SK-N-SH (cell line): ENCODE results near the gene ERGIC1. TPM values are rescaled to one million over a fixed set of nuclear protein-coding genes. Genes with fewer than 3 reads are reported as not detected.

Experiments
- CTCF ChIA-PET: fragments of 300-600, 350-600 bp; formaldehyde crosslinking; extraction: SDS; loops from one replicate; lab custom pipeline; 2021; lab: Yijun Ruan, JAX
- POLR2A ChIA-PET: fragments of 350-600 bp; sonication (Branson Sonifier 250); formaldehyde crosslinking; extraction: SDS; loops from one replicate; lab custom pipeline; 2020; ENCODE audit warnings: antibody characterized with exemption, inconsistent platforms; lab: Yijun Ruan, JAX
- DNase-seq: peaks from one replicate; pipeline ENCODE4 v3.0.0; 2012
- H2AFZ ChIP-seq: fragments of 200-600 bp; sonication (generic); 2 replicates; pipeline ENCODE4 v1.8.1; 2016; ENCODE audit warnings: antibody characterized with exemption, mild to moderate bottlenecking, low read depth
- H3F3A ChIP-seq: fragments of 200-600 bp; sonication (generic); replicated peaks from 2 replicates; pipeline ENCODE3; 2016; ENCODE audit warnings: antibody characterized with exemption, mild to moderate bottlenecking; ENCODE audit not compliant: insufficient read depth
- H3K27ac ChIP-seq, 2 experiments: fragments of 200-500 bp in 1 of 2; fragments of 200-600 bp in 1 of 2; sonication (Bioruptor generic) in 1 of 2; sonication (generic), shearing (Covaris generic) in 1 of 2; 2 replicates each; pipeline versions ENCODE4 v1.5.1 to v1.6.1; 2014 to 2016; ENCODE audit warnings: low read depth in 2 of 2, inconsistent platforms in 1 of 2, low read length in 1 of 2, mild to moderate bottlenecking in 1 of 2, mixed read lengths in 1 of 2
- H3K27me3 ChIP-seq: fragments of 200-600 bp; sonication (generic), shearing (Covaris generic); 2 replicates; pipeline ENCODE4 v1.6.1; 2016; ENCODE audit warnings: mixed run types; ENCODE audit not compliant: insufficient read depth
- H3K36me3 ChIP-seq, 2 experiments: fragments of 200-500 bp in 1 of 2; fragments of 200-600 bp in 1 of 2; sonication (Bioruptor generic) in 1 of 2; sonication (generic) in 1 of 2; replicated peaks in 1 of 2; 2 replicates each; pipeline versions ENCODE3 to v1.5.1; 2014 to 2016; ENCODE audit warnings: low read length in 1 of 2, mild to moderate bottlenecking in 1 of 2; ENCODE audit not compliant: insufficient read depth in 2 of 2, control insufficient read depth in 1 of 2
- H3K4me1 ChIP-seq, 2 experiments: fragments of 200-500 bp in 1 of 2; fragments of 200-600 bp in 1 of 2; sonication (Bioruptor generic) in 1 of 2; sonication (generic), shearing (Covaris generic) in 1 of 2; 2 replicates each; pipeline versions ENCODE4 v1.5.1 to v1.6.1; 2014 to 2016; ENCODE audit warnings: low read depth in 1 of 2, low read length in 1 of 2, mixed run types in 1 of 2; ENCODE audit not compliant: insufficient read depth in 2 of 2, control insufficient read depth in 1 of 2
- H3K4me2 ChIP-seq: fragments of 200-600 bp; sonication (generic), shearing (Covaris generic); 2 replicates; pipeline ENCODE4 v1.6.1; 2017; ENCODE audit warnings: mixed run types
- H3K4me3 ChIP-seq, 2 experiments: fragments of 200-500 bp in 1 of 2; fragments of 200-600 bp in 1 of 2; sonication (Bioruptor generic) in 1 of 2; sonication (generic), shearing (Covaris generic) in 1 of 2; 2 replicates each; pipeline versions ENCODE4 v1.5.1 to v1.8.1; 2014 to 2016; ENCODE audit warnings: low read depth in 2 of 2, inconsistent platforms in 1 of 2, low read length in 1 of 2, mild to moderate bottlenecking in 1 of 2, mixed read lengths in 1 of 2, moderate library complexity in 1 of 2
- H3K79me2 ChIP-seq: fragments of 200-600 bp; sonication (generic); 2 replicates; pipeline ENCODE4 v1.8.1; 2017; ENCODE audit warnings: mild to moderate bottlenecking; ENCODE audit not compliant: insufficient read depth
- H3K9ac ChIP-seq: fragments of 200-600 bp; sonication (generic); 2 replicates; pipeline ENCODE4 v1.6.1; 2017; ENCODE audit warnings: mixed run types
- H3K9me2 ChIP-seq: fragments of 200-600 bp; sonication (generic); 2 replicates; pipeline ENCODE4 v1.6.1; 2017; ENCODE audit warnings: mixed run types
- H3K9me3 ChIP-seq: fragments of 200-600 bp; sonication (generic); 2 replicates; pipeline ENCODE4 v1.6.1; 2017; ENCODE audit warnings: mixed run types, mild to moderate bottlenecking, moderate library complexity
- H4K20me1 ChIP-seq: fragments of 200-600 bp; sonication (generic); 2 replicates; pipeline ENCODE4 v1.6.1; 2017; ENCODE audit warnings: mild to moderate bottlenecking, mixed run types; ENCODE audit not compliant: insufficient read depth
- CHD2 ChIP-seq: fragments of 150-350 bp; IDR thresholded peaks from 2 replicates; pipeline ENCODE4 v1.6.1; 2018; ENCODE audit warnings: low read length; ENCODE audit not compliant: partially characterized antibody
- EP300 ChIP-seq, 2 experiments: IDR thresholded peaks; 2 replicates each; pipeline versions ENCODE4 v1.4.0 to v1.6.1; 2012; ENCODE audit warnings: borderline replicate concordance in 1 of 2, low read depth in 1 of 2, low read length in 1 of 2
- EZH2phosphoT487 ChIP-seq: fragments of 200-600 bp; sonication (generic); IDR thresholded peaks from 2 replicates; pipeline ENCODE4 v1.6.1; 2017; ENCODE audit warnings: low read depth, mixed run types, mild to moderate bottlenecking, antibody characterized with exemption, moderate library complexity, borderline replicate concordance
- FOSL2 ChIP-seq: IDR thresholded peaks from 2 replicates; pipeline ENCODE4 v1.4.0; 2012; ENCODE audit warnings: low read depth, mild to moderate bottlenecking, moderate library complexity, borderline replicate concordance
- MEF2A ChIP-seq: IDR thresholded peaks from 2 replicates; pipeline ENCODE4 v1.4.0; 2012; ENCODE audit warnings: low read depth, borderline replicate concordance
- NRF1 ChIP-seq: IDR thresholded peaks from 2 replicates; pipeline ENCODE4 v1.6.1; 2012; ENCODE audit warnings: low read depth, mild to moderate bottlenecking, low read length
- POLR2AphosphoS5 ChIP-seq: IDR thresholded peaks from 2 replicates; pipeline ENCODE4 v1.6.1; 2012; ENCODE audit warnings: low read depth, low read length
- RAD21 ChIP-seq: IDR thresholded peaks from 2 replicates; pipeline ENCODE4 v1.6.1; 2012; ENCODE audit warnings: mild to moderate bottlenecking, low read length
- RCOR1 ChIP-seq: fragments of 150-350 bp; IDR thresholded peaks from 2 replicates; pipeline ENCODE4 v1.6.1; 2017; ENCODE audit warnings: antibody characterized with exemption, low read length
- SIN3A ChIP-seq: IDR thresholded peaks from 2 replicates; pipeline ENCODE4 v1.6.1; 2012; ENCODE audit warnings: low read depth, mild to moderate bottlenecking, low read length, moderate library complexity, borderline replicate concordance
- SMC3 ChIP-seq: IDR thresholded peaks from 2 replicates; pipeline ENCODE4 v1.6.1; 2012; ENCODE audit warnings: low read depth, low read length, improper control_type of control experiment
- TAF1 ChIP-seq: IDR thresholded peaks from 2 replicates; pipeline ENCODE4 v1.6.1; 2012; ENCODE audit warnings: low read depth, mild to moderate bottlenecking, low read length, moderate library complexity, borderline replicate concordance
- WGBS: methylation state at CpG from one replicate; pipeline ENCODE4 v1.1.6; 2017; ENCODE audit warnings: low lambda C conversion rate; 5-methylcytosine and 5-hydroxymethylcytosine counted together
- polyA plus RNA-seq, 3 experiments: library from polyadenylated mRNA; depleted of rRNA; stranded (reverse); fragments of >200 nt; gene quantifications; 2 replicates each; pipeline ENCODE4 v1.2.3, GENCODE V29; 2012
- TF ChIP-seq, protein P1 (sequence below): fragments of 150-350 bp; IDR thresholded peaks from 2 replicates; pipeline ENCODE4 v1.6.1; 2017; ENCODE audit warnings: antibody characterized with exemption, low read length, low read depth, borderline replicate concordance
- TF ChIP-seq, protein P2 (sequence below): fragments of 150-350 bp; IDR thresholded peaks from 2 replicates; pipeline ENCODE4 v1.6.1; 2016; ENCODE audit warnings: mild to moderate bottlenecking, low read depth, low read length
- TF ChIP-seq, protein P3 (sequence below): IDR thresholded peaks from 2 replicates; pipeline ENCODE4 v1.4.0; 2012; ENCODE audit warnings: low read depth, borderline replicate concordance

Gene ERGIC1
- polyA plus RNA-seq, 1 of the 3 experiments (the other 2 are of a cell fraction): 101 TPM

DNA sequence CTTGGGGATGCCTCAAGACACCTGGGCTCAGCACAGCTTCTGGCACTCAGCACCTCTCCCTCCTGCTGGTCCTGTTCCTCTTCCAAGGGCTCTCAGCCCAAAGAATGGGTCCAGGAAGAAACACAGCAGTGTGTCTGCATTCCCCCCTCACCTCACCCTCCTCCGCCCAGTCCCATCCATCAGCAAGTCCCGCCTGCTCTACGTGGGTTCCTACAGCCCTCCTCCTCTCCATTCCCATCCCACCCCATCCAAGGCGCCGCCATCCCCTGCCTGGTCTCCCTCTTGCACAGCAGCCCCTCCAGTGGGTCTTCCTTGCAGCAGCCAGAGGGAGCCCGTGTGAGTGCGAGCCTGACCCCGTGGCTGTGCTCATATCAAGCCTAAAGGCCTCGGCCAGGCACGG, 72.8 kb downstream of the ERGIC1 start:
- Histone ChIP-seq H3K79me2 (peaks cover 18% of the 10 kb centered on the region; the same call in 1 of the 2 replicates), H2AFZ (no peak overlapping the region), H3K27ac (peak overlapping the region in 1 of 2 experiments; percentile 100; a peak in 2 of 4 replicates), H3K9me2 (no peaks in the 10 kb centered on the region), H4K20me1 (no peaks in the 10 kb centered on the region), H3K36me3 (peaks cover 2 to 3% of the 10 kb centered on the region in 2 experiments), H3K4me3 (no peak overlapping the region), H3K9ac (peak overlapping the region; percentile 13; the same call in 1 of the 2 replicates), H3K27me3 (no peaks in the 10 kb centered on the region), H3K9me3 (no peaks in the 10 kb centered on the region), H3K4me1 (peaks cover 29 to 45% of the 10 kb centered on the region in 2 experiments), H3F3A (peaks cover 31% of the 10 kb centered on the region), H3K4me2 (no peak overlapping the region)
- WGBS: 82% methylated on average over 9 of the region's 10 CpGs
- CTCF ChIA-PET: interaction anchor here (2.9 to 3.8 kb wide), 2 partner anchors 25 to 190 kb away, joined by 13 to 17 read pairs; no protein-coding TSS in a partner anchor
- POLR2A ChIA-PET: no interaction called here
- TF ChIP-seq, protein P1, sequence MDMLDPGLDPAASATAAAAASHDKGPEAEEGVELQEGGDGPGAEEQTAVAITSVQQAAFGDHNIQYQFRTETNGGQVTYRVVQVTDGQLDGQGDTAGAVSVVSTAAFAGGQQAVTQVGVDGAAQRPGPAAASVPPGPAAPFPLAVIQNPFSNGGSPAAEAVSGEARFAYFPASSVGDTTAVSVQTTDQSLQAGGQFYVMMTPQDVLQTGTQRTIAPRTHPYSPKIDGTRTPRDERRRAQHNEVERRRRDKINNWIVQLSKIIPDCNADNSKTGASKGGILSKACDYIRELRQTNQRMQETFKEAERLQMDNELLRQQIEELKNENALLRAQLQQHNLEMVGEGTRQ: no peak
- TF ChIP-seq RAD21 (no peak), NRF1 (no peak), SMC3 (no peak), POLR2AphosphoS5 (no peak), SIN3A (no peak), EP300 (IDR thresholded peaks at IDR 0.05; ENCODE audit: borderline replicate concordance in 1 of 2, low read depth in 1 of 2, low read length in 1 of 2) (no peak)
- no peak for DNase-seq

DNA sequence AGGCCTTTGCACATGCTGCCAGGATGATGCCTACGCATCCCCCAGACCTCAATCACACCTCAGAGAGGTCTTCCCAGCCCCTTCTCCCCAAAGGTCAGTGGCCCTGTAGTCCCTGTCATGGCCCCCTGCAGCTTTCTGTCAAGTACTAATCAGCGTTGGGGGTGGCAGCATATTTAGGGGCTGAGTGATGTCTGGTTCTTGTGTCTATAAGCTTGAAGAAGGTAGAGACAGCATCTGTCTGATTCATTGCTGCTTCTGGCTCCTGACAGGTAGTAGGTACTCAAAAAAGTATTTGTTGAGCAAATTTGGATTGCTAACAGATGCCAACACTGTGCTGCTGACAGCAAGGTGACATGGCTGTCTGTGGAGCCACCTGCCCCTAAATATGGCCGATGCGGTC, 73.6 kb downstream of the ERGIC1 start:
- Histone ChIP-seq H2AFZ (no peak overlapping the region), H3K4me2 (no peak overlapping the region), H3K9ac (no peak overlapping the region), H3K9me3 (no peaks in the 10 kb centered on the region), H3K27ac (no peak overlapping the region), H3K4me3 (no peak overlapping the region), H3K27me3 (no peaks in the 10 kb centered on the region), H3K4me1 (peaks cover 27 to 42% of the 10 kb centered on the region in 2 experiments), H3K79me2 (peaks cover 12% of the 10 kb centered on the region; the same call in 1 of the 2 replicates), H3K9me2 (no peaks in the 10 kb centered on the region), H4K20me1 (no peaks in the 10 kb centered on the region), H3F3A (peaks cover 32% of the 10 kb centered on the region), H3K36me3 (peaks cover 0 to 3% of the 10 kb centered on the region in 2 experiments)
- CTCF ChIA-PET: interaction anchor here (0.9 to 3.8 kb wide), 2 partner anchors 25 to 191 kb away, joined by 3 to 17 read pairs; no protein-coding TSS in a partner anchor
- DNase-seq: no peak
- no peak for TF ChIP-seq EP300 (IDR thresholded peaks at IDR 0.05; ENCODE audit: borderline replicate concordance in 1 of 2, low read depth in 1 of 2, low read length in 1 of 2)
- no peak for TF ChIP-seq TAF1
- POLR2A ChIA-PET: no interaction called here
- WGBS: 92% methylated on average over 4 of the region's 4 CpGs

DNA sequence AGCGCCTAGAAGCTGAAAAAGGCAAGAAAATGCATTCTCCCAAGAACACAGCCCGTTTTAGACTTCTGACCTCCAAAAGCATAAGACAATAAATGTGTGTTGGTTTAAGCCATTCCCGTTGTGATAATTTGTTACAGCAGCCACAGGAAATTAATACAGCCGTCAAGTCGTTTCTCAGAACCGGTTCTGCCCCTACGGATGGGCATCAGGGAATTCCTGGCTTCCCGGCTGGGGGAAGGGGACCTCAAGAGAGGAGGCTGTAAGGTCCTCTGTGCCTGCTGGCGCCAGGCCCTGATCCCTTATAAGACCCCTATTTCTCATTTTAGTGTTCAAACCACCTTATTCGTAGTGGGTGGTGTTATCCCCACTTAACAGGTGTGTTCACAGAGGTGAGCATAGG, 74.6 kb downstream of the ERGIC1 start:
- 91% methylated on average over 7 of the region's 10 CpGs for WGBS
- DNase-seq: no peak
- H4K20me1 ChIP-seq: no peaks in the 10 kb centered on the region
- no peaks in the 10 kb centered on the region for H3K27me3 ChIP-seq
- H3K9ac ChIP-seq: no peak overlapping the region
- no peaks in the 10 kb centered on the region for H3K9me2 ChIP-seq
- no peak overlapping the region for H2AFZ ChIP-seq
- CTCF ChIA-PET: interaction anchor here (1.3 kb wide), 1 partner anchor 192 kb away, joined by 6 read pairs; no protein-coding TSS in a partner anchor
- no peak overlapping the region; a peak in 1 of 4 replicates for H3K27ac ChIP-seq
- peaks cover 32% of the 10 kb centered on the region for H3F3A ChIP-seq
- no peaks in the 10 kb centered on the region for H3K9me3 ChIP-seq
- no peak overlapping the region for H3K4me3 ChIP-seq
- POLR2A ChIA-PET: no interaction called here
- peaks cover 12% of the 10 kb centered on the region; the same call in 1 of the 2 replicates for H3K79me2 ChIP-seq
- H3K4me1 ChIP-seq: peaks cover 18 to 34% of the 10 kb centered on the region in 2 experiments
- H3K4me2 ChIP-seq: no peak overlapping the region
- TF ChIP-seq CHD2 (no peak), FOSL2 (no peak), RCOR1 (no peak), MEF2A (no peak), EZH2phosphoT487 (no peak)
- TF ChIP-seq, protein P2, sequence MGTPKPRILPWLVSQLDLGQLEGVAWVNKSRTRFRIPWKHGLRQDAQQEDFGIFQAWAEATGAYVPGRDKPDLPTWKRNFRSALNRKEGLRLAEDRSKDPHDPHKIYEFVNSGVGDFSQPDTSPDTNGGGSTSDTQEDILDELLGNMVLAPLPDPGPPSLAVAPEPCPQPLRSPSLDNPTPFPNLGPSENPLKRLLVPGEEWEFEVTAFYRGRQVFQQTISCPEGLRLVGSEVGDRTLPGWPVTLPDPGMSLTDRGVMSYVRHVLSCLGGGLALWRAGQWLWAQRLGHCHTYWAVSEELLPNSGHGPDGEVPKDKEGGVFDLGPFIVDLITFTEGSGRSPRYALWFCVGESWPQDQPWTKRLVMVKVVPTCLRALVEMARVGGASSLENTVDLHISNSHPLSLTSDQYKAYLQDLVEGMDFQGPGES: no peak
- TF ChIP-seq, protein P3, sequence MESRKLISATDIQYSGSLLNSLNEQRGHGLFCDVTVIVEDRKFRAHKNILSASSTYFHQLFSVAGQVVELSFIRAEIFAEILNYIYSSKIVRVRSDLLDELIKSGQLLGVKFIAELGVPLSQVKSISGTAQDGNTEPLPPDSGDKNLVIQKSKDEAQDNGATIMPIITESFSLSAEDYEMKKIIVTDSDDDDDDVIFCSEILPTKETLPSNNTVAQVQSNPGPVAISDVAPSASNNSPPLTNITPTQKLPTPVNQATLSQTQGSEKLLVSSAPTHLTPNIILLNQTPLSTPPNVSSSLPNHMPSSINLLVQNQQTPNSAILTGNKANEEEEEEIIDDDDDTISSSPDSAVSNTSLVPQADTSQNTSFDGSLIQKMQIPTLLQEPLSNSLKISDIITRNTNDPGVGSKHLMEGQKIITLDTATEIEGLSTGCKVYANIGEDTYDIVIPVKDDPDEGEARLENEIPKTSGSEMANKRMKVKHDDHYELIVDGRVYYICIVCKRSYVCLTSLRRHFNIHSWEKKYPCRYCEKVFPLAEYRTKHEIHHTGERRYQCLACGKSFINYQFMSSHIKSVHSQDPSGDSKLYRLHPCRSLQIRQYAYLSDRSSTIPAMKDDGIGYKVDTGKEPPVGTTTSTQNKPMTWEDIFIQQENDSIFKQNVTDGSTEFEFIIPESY: no peak
- peaks cover 0 to 11% of the 10 kb centered on the region in 2 experiments for H3K36me3 ChIP-seq
